ENCODE results near the gene ADCK1.
"Not testable (repeated sequence)": the region's sequence is repeated elsewhere in the genome, so short reads cannot be mapped to it uniquely, and the experiment has no call there.

ADCK1 gene

DNA sequence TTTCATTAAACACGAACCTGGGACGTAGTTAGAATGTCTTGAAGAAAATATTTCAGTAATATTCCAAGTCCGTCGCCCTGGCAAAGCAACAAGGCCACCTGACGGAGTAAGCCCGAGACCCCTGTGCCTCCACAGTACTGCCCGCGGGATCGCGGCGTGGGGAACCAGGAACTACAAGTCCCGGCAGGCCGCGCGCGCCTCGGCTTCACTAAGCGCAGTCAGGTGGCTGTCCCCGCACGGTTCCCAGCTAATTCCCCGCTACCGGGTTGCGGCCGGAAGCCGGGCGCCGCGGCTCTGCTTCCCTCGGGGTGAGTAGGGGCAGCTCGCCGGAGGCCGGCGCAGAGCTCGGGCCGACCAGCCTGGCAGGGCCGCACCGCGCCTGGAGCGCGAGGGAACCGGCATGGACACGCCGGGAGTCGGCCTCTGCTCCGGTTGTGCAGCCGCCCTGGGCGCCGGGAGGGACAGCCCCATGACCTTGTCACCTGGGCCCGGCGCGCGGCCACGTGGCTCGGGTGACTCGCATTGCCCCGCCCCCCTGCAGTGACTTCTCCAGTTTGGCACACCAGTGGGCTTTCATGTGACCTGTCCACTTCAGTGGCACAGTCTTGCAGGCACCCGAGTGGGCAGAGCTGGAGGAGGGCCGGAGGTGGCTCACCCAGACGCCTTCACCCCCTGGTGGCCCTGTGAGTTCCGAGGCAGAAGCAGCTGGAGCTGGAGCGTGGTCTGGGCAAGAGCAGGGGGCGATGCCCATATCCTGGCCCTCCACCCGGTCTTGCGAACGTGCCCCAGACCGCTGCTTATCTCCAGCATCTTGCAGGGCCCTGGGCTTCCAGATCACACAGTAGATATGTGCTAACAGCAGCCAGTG, at the start of gene ADCK1:
ADCK1 (plus strand) TSS at position 247 of the 868 bp plus-strand sequence. CDS start 18,870 bp downstream, outside the sequence.
- Histone ChIP-seq H3K27ac (ENCODE audit: low read length) (peak within 1 kb of the TSS; percentile 59), H3K27me3 (ENCODE audit: insufficient read depth, low read length) (no peaks in the 10 kb centered on the region), H3K9ac (ENCODE audit: low read depth, low read length) (peak within 1 kb of the TSS; percentile 83; the same call in 1 of the 2 replicates)

GRCh38 chr14:77752266-77752665, 47.6 kb upstream of the ADCK1 start:
- H3K9ac ChIP-seq (ENCODE audit: low read depth, low read length): no peak overlapping the region
- no peak overlapping the region for H3K4me3 ChIP-seq (ENCODE audit: low read length)
- no peaks in the 10 kb centered on the region for H3K4me1 ChIP-seq (ENCODE audit: insufficient read depth, low read length)
- H3K27ac ChIP-seq (ENCODE audit: low read length): no peak overlapping the region
- H3K27me3 ChIP-seq (ENCODE audit: insufficient read depth, low read length): no peaks in the 10 kb centered on the region
- no peaks in the 10 kb centered on the region for H3K9me3 ChIP-seq (ENCODE audit: insufficient read depth, low read depth, low read length)
- peaks cover 73% of the 10 kb centered on the region for H3K36me3 ChIP-seq (ENCODE audit: insufficient read depth, low read depth, low read length)

More for the DNA sequence above, at the start of gene ADCK1:
- H3K4me3 ChIP-seq (ENCODE audit: low read length): peak within 1 kb of the TSS; percentile 88
- H3K36me3 ChIP-seq (ENCODE audit: insufficient read depth, low read depth, low read length): no peaks in the 10 kb centered on the region
- H3K4me1 ChIP-seq (ENCODE audit: insufficient read depth, low read length): peaks cover 13% of the 10 kb centered on the region
- H3K9me3 ChIP-seq (ENCODE audit: insufficient read depth, low read depth, low read length): no peaks in the 10 kb centered on the region

- no peaks in the 10 kb centered on the region for H3K27me3 ChIP-seq (ENCODE audit: insufficient read depth, low read length)
- H3K9ac ChIP-seq (ENCODE audit: low read depth, low read length): no peak overlapping the region
These were observed 47.0 kb upstream of the ADCK1 start for GRCh38 chr14:77752799-77753516.

DNA sequence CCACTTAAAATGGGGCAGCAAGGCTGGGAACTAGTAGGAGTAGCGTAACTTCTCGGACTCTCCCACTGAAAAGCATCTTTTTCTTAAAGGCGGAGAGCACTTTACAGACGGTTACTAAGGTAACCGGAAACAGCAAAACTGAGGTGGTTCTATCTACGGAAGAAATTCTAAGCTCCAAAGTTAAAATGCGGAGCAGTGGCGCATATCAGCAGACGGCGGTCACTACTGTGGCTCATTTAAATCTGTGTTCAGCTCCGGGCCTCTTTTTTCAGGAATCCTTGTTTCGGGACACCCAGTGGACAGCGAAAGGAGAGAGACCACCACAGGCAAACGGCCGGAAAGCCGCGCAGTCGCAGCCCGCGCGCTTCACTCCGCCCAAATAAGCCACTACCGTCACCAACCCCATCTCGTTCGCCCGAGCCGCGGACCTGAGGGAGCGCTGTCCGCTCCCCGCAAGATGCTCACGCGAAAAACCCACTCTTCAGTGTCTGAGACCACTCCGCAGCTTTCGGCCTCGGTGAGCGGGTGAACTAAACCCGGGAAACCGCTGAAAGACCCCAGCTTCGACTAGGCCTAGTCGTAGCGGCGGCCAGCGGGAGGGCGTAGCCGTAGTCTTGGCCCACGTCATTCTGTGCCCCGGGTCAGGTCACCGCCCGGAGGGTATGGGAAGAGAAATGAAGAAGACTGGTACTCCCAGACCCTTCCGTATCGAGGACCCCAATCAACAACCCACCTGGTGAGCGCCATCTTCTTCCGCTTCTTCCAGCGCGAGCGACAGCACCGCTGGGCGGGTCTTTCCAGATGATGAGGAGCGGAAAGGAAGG, 39.3 kb upstream of the ADCK1 start, which contains the start of gene SNW1:
SNW1 (minus strand) TSS at position 776 of the 824 bp plus-strand sequence; CDS start at position 747, 29 bp downstream.
- Histone ChIP-seq H3K9ac (ENCODE audit: low read depth, low read length) (peak within 1 kb of the TSS; percentile 96), H3K27ac (ENCODE audit: low read length) (peak within 1 kb of the TSS; percentile 96)

More at GRCh38 chr14:77752799-77753516, 47.0 kb upstream of the ADCK1 start:
- Histone ChIP-seq H3K4me1 (ENCODE audit: insufficient read depth, low read length) (no peaks in the 10 kb centered on the region), H3K9me3 (ENCODE audit: insufficient read depth, low read depth, low read length) (no peaks in the 10 kb centered on the region), H3K4me3 (ENCODE audit: low read length) (no peak overlapping the region), H3K27ac (ENCODE audit: low read length) (no peak overlapping the region), H3K36me3 (ENCODE audit: insufficient read depth, low read depth, low read length) (peaks cover 73% of the 10 kb centered on the region)

GRCh38 chr14:77761205-77761931, 38.5 kb upstream of the ADCK1 start:
- Histone ChIP-seq H3K4me1 (ENCODE audit: insufficient read depth, low read length) (peaks cover 13% of the 10 kb centered on the region; the same call in 1 of the 2 replicates), H3K27ac (ENCODE audit: low read length) (peak overlapping the region; percentile 23), H3K36me3 (ENCODE audit: insufficient read depth, low read depth, low read length) (peaks cover 6% of the 10 kb centered on the region; the same call in 1 of the 2 replicates), H3K4me3 (ENCODE audit: low read length) (peak overlapping the region; percentile 85), H3K9ac (ENCODE audit: low read depth, low read length) (peak overlapping the region; percentile 96; the same call in 1 of the 2 replicates), H3K9me3 (ENCODE audit: insufficient read depth, low read depth, low read length) (no peaks in the 10 kb centered on the region), H3K27me3 (ENCODE audit: insufficient read depth, low read length) (no peaks in the 10 kb centered on the region)

More for the DNA sequence above, 39.3 kb upstream of the ADCK1 start, which contains the start of gene SNW1:
- peaks cover 6% of the 10 kb centered on the region; the same call in 1 of the 2 replicates for H3K36me3 ChIP-seq (ENCODE audit: insufficient read depth, low read depth, low read length)
- H3K4me3 ChIP-seq (ENCODE audit: low read length): peak within 1 kb of the TSS; percentile 85
- H3K9me3 ChIP-seq (ENCODE audit: insufficient read depth, low read depth, low read length): no peaks in the 10 kb centered on the region
- H3K4me1 ChIP-seq (ENCODE audit: insufficient read depth, low read length): peaks cover 13% of the 10 kb centered on the region; the same call in 1 of the 2 replicates
- no peaks in the 10 kb centered on the region for H3K27me3 ChIP-seq (ENCODE audit: insufficient read depth, low read length)

- Histone ChIP-seq H3K27ac (ENCODE audit: low read length) (peak overlapping the region; percentile 4), H3K4me3 (ENCODE audit: low read length) (peak overlapping the region; percentile 34; the same call in 1 of the 2 replicates), H3K9ac (ENCODE audit: low read depth, low read length) (peak overlapping the region; percentile 27; the same call in 1 of the 2 replicates), H3K9me3 (ENCODE audit: insufficient read depth, low read depth, low read length) (no peaks in the 10 kb centered on the region), H3K27me3 (ENCODE audit: insufficient read depth, low read length) (no peaks in the 10 kb centered on the region), H3K36me3 (ENCODE audit: insufficient read depth, low read depth, low read length) (no peaks in the 10 kb centered on the region), H3K4me1 (ENCODE audit: insufficient read depth, low read length) (peaks cover 13% of the 10 kb centered on the region; the same call in 1 of the 2 replicates)
These were observed 36.6 kb upstream of the ADCK1 start for GRCh38 chr14:77763316-77763715.

DNA sequence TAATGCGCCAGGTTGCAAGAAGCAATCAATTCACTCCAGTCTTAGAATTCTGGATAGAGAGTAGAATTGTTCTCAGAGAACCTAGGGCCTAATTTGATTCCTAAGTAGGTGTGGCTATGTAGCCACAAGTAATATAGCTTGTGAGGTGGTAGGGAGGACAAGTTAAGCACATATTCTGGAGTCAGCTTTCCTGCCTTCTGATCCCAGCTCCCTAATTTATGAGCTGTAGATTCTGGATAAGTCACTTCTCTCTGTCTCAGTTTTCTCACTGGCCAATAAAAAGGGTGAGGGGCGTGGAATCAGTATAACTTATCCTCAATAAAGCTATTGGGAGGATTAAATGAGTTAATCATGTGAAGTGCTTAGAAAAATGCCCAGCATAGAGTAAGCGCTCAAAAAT, 35.9 kb upstream of the ADCK1 start:
- Histone ChIP-seq H3K27me3 (ENCODE audit: insufficient read depth, low read length) (no peaks in the 10 kb centered on the region), H3K36me3 (ENCODE audit: insufficient read depth, low read depth, low read length) (no peaks in the 10 kb centered on the region), H3K4me3 (ENCODE audit: low read length) (no peak overlapping the region), H3K27ac (ENCODE audit: low read length) (peak overlapping the region; percentile 4), H3K4me1 (ENCODE audit: insufficient read depth, low read length) (peaks cover 13% of the 10 kb centered on the region; the same call in 1 of the 2 replicates), H3K9me3 (ENCODE audit: insufficient read depth, low read depth, low read length) (no peaks in the 10 kb centered on the region), H3K9ac (ENCODE audit: low read depth, low read length) (peak overlapping the region; percentile 27; the same call in 1 of the 2 replicates)

DNA sequence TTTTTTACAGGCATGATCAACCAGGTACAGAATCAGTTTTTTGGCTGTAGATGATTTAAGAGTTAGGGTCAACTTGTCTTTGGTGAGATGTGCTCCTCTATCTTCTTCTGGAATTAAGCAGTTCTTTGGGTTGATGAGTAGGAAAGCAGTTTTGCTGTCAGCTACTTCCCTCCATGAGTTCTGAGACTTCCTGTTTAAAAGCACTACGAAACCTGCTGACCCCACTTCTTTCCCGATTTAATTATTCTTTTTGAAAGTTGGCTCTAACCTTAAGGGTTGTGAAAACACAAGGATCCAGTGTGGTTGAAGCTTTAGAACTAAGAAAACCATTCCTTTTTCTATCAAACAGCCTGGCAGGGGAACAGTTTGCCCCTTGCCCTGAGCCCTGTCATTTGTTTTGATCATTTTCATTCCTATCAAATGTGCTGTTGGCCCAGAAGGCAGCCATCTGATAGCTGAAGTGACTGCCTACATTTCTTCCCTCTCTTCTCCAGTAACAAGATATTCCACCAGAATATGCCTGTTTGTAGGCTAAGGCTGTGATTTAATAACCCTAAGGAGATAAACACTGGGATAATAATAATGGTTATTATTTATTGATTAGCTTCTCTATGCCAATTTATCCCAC, 31.4 kb upstream of the ADCK1 start:
- H3K27ac ChIP-seq (ENCODE audit: low read length); H3K36me3 ChIP-seq (ENCODE audit: insufficient read depth, low read depth, low read length); H3K9me3 ChIP-seq (ENCODE audit: insufficient read depth, low read depth, low read length); H3K9ac ChIP-seq (ENCODE audit: low read depth, low read length); H3K27me3 ChIP-seq (ENCODE audit: insufficient read depth, low read length); H3K4me1 ChIP-seq (ENCODE audit: insufficient read depth, low read length); H3K4me3 ChIP-seq (ENCODE audit: low read length): not testable (repeated sequence)

- not testable (repeated sequence) for H3K36me3 ChIP-seq (ENCODE audit: insufficient read depth, low read depth, low read length); H3K9me3 ChIP-seq (ENCODE audit: insufficient read depth, low read depth, low read length); H3K4me1 ChIP-seq (ENCODE audit: insufficient read depth, low read length); H3K9ac ChIP-seq (ENCODE audit: low read depth, low read length); H3K27me3 ChIP-seq (ENCODE audit: insufficient read depth, low read length); H3K27ac ChIP-seq (ENCODE audit: low read length); H3K4me3 ChIP-seq (ENCODE audit: low read length)
These were observed 25.9 kb upstream of the ADCK1 start for GRCh38 chr14:77773966-77774365.

DNA sequence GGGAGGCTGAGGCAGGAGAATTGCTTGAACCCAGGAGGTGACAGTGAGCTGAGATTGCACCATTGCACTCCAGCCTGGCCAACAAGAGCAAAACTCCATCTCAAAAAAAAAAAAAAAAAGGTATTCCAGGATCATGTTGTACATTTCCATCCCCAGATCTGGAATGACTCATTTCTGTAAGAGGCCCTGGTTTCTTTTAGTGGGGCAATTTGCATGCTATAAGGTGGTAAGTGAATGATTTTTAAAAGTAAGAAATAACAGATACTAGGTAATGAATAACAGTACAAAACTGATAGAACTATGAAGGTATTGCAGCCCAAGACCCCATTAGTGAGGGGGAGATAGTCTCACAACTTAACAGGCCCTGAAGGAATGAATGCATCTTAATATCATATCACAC, 17.7 kb upstream of the ADCK1 start:
- Histone ChIP-seq H3K36me3 (ENCODE audit: insufficient read depth, low read depth, low read length) (no peaks in the 10 kb centered on the region), H3K4me3 (ENCODE audit: low read length) (no peak overlapping the region), H3K9me3 (ENCODE audit: insufficient read depth, low read depth, low read length) (no peaks in the 10 kb centered on the region), H3K27ac (ENCODE audit: low read length) (no peak overlapping the region), H3K9ac (ENCODE audit: low read depth, low read length) (no peak overlapping the region), H3K27me3 (ENCODE audit: insufficient read depth, low read length) (no peaks in the 10 kb centered on the region), H3K4me1 (ENCODE audit: insufficient read depth, low read length) (peaks cover 4% of the 10 kb centered on the region; the same call in 1 of the 2 replicates)

Data from iPS-20b (cell line).